OCI-LY3 (cell line): ENCODE data around the gene CARD9.

ENCODE experiments used
- H2AFZ ChIP-seq: fragments of 200-600, 300-600 bp; shearing (Covaris generic); 2 replicates; pipeline ENCODE4 v1.6.0; 2014; ENCODE audit warnings: antibody characterized with exemption, low read depth, low read length
- H3K27ac ChIP-seq: fragments of 200-600, 300-600 bp; sonication (generic); 2 replicates; pipeline ENCODE4 v1.5.1; 2014; ENCODE audit warnings: mild to moderate bottlenecking, low read length, moderate library complexity, mixed read lengths
- H3K27me3 ChIP-seq: fragments of 200-600, 300-600 bp; sonication (generic); 2 replicates; pipeline ENCODE4 v1.6.1; 2014; ENCODE audit warnings: low read depth, low read length, mixed read lengths
- H3K36me3 ChIP-seq: fragments of 200-600, 300-600 bp; sonication (generic); replicated peaks from 2 replicates; pipeline ENCODE3; 2014; ENCODE audit warnings: low read depth, low read length, mixed read lengths
- H3K4me1 ChIP-seq: fragments of 300-600, 200-600 bp; sonication (generic); 2 replicates; pipeline ENCODE4 v1.6.1; 2014; ENCODE audit warnings: low read length, mixed read lengths
- H3K4me2 ChIP-seq: fragments of 200-600, 300-600 bp; sonication (generic); 2 replicates; pipeline ENCODE4 v1.6.1; 2014; ENCODE audit warnings: low read length, mixed read lengths
- H3K4me3 ChIP-seq: fragments of 300-600, 200-600 bp; sonication (generic); 2 replicates; pipeline ENCODE4 v1.5.1; 2014; ENCODE audit warnings: antibody characterized with exemption, mild to moderate bottlenecking, low read length, moderate library complexity
- H3K79me2 ChIP-seq: fragments of 300-600, 200-600 bp; shearing (Covaris generic); 2 replicates; pipeline ENCODE4 v1.6.1; 2014; ENCODE audit warnings: mild to moderate bottlenecking, low read length, mixed read lengths
- H3K9ac ChIP-seq: fragments of 300-600, 200-600 bp; shearing (Covaris generic); 2 replicates; pipeline ENCODE4 v1.6.0; 2014; ENCODE audit warnings: mild to moderate bottlenecking, low read length, moderate library complexity
- H3K9me3 ChIP-seq: fragments of 200-600, 300-600 bp; shearing (Covaris generic); 2 replicates; pipeline ENCODE4 v1.6.1; 2014; ENCODE audit warnings: low read length, mixed read lengths; ENCODE audit not compliant: insufficient read depth
- H4K20me1 ChIP-seq: fragments of 200-600, 300-600 bp; sonication (generic); 2 replicates; pipeline ENCODE4 v1.6.1; 2016; ENCODE audit warnings: low read length, mixed read lengths; ENCODE audit not compliant: insufficient read depth
- CTCF ChIP-seq: fragments of 200-600, 300-600 bp; sonication (generic); IDR thresholded peaks from 2 replicates; pipeline ENCODE4 v1.5.1; 2014; ENCODE audit warnings: antibody characterized with exemption, low read length, low read depth
- EZH2phosphoT487 ChIP-seq: fragments of 200-600 bp; shearing (Covaris generic); IDR thresholded peaks from 2 replicates; pipeline ENCODE4 v1.6.1; 2018; ENCODE audit warnings: antibody characterized with exemption, mixed run types, low read depth

CARD9 gene

GRCh38 chr9:136396219-136396515, 22.7 kb upstream of the CARD9 start:
- H3K36me3 ChIP-seq, result peaks cover 61% of the 10 kb centered on the region

GRCh38 chr9:136395345-136396218, 22.1 kb upstream of the CARD9 start:
- TF ChIP-seq EZH2phosphoT487 (no peak), CTCF (no peak)
- Histone ChIP-seq H3K79me2 (peaks cover 55% of the 10 kb centered on the region), H3K27me3 (no peaks in the 10 kb centered on the region), H3K36me3 (peaks cover 63% of the 10 kb centered on the region), H3K4me2 (no peak overlapping the region), H3K4me1 (peaks cover 13% of the 10 kb centered on the region), H3K9ac (no peak overlapping the region), H3K4me3 (no peak overlapping the region), H2AFZ (no peak overlapping the region), H4K20me1 (peaks cover 13% of the 10 kb centered on the region), H3K27ac (no peak overlapping the region), H3K9me3 (no peaks in the 10 kb centered on the region)

More at GRCh38 chr9:136396219-136396515, 22.7 kb upstream of the CARD9 start:
- Histone ChIP-seq H3K4me3 (no peak overlapping the region), H2AFZ (no peak overlapping the region), H4K20me1 (peaks cover 13% of the 10 kb centered on the region), H3K9me3 (no peaks in the 10 kb centered on the region), H3K9ac (no peak overlapping the region), H3K27ac (no peak overlapping the region), H3K27me3 (no peaks in the 10 kb centered on the region), H3K4me1 (peaks cover 16% of the 10 kb centered on the region), H3K79me2 (peaks cover 55% of the 10 kb centered on the region), H3K4me2 (no peak overlapping the region)
- TF ChIP-seq EZH2phosphoT487 (no peak), CTCF (no peak)

- H3K79me2 ChIP-seq, result peaks cover 54% of the 10 kb centered on the region
- peaks cover 13% of the 10 kb centered on the region for H4K20me1 ChIP-seq
- no peak overlapping the region for H2AFZ ChIP-seq
- H3K4me3 ChIP-seq, result no peak overlapping the region
- H3K4me1 ChIP-seq, result peaks cover 9% of the 10 kb centered on the region
- no peaks in the 10 kb centered on the region for H3K9me3 ChIP-seq
- TF ChIP-seq CTCF, result no peak
- TF ChIP-seq EZH2phosphoT487, result no peak
- no peak overlapping the region for H3K27ac ChIP-seq
- no peak overlapping the region for H3K9ac ChIP-seq
- H3K27me3 ChIP-seq, result no peaks in the 10 kb centered on the region
- H3K36me3 ChIP-seq, result peaks cover 63% of the 10 kb centered on the region
- no peak overlapping the region for H3K4me2 ChIP-seq
Measured at GRCh38 chr9:136395020-136395340, 21.5 kb upstream of the CARD9 start.

GRCh38 chr9:136394312-136395019, 21.0 kb upstream of the CARD9 start:
- peaks cover 68% of the 10 kb centered on the region for H3K36me3 ChIP-seq
- no peaks in the 10 kb centered on the region for H3K9me3 ChIP-seq
- peaks cover 49% of the 10 kb centered on the region for H3K79me2 ChIP-seq
- H4K20me1 ChIP-seq, result peaks cover 13% of the 10 kb centered on the region
- H3K27ac ChIP-seq, result no peak overlapping the region
- H3K4me3 ChIP-seq, result no peak overlapping the region
- H3K4me2 ChIP-seq, result no peak overlapping the region
- H3K27me3 ChIP-seq, result no peaks in the 10 kb centered on the region
- H3K9ac ChIP-seq, result no peak overlapping the region
- TF ChIP-seq EZH2phosphoT487, result no peak
- no peak for TF ChIP-seq CTCF
- H2AFZ ChIP-seq, result no peak overlapping the region
- peaks cover 9% of the 10 kb centered on the region for H3K4me1 ChIP-seq
